DMS153 treated with DMSO at 0.1 percent for 48 hours (cell line): Measurements from ENCODE around the gene KIF24.
"Not testable (repeated sequence)": the region's sequence is repeated elsewhere in the genome, so short reads cannot be mapped to it uniquely, and the experiment has no call there.

Experiments used
- DNase-seq: peaks from one replicate; lab custom pipeline; 2025; ENCODE audit not compliant: unreplicated experiment; lab: John Stamatoyannopoulos, UW

The KIF24 gene

DNA sequence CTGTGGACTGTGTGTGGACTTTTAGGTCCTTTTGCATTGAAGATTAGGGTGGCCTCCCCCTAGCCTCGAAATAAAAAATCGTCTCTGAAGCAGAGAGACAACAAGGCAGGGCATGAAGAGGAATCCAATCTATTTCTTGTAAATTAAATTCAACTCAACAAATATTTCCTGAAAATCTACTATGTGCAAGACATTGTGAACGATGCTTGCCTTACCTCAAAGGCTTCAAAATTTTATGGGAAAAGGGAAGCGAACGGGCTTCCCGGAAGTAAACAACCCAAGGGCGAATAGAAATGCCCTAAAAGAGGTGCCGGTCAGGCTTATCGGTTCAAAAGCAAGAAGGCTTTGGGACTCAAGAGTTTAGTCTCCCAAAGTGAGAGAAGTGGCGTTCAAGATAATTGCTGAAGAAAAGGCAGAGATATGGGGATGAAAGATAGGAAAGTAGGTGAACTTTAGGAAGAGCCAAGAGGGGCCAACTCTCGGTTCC is 525 bp downstream of the KIF24 start:
- no peak for DNase-seq

DNA sequence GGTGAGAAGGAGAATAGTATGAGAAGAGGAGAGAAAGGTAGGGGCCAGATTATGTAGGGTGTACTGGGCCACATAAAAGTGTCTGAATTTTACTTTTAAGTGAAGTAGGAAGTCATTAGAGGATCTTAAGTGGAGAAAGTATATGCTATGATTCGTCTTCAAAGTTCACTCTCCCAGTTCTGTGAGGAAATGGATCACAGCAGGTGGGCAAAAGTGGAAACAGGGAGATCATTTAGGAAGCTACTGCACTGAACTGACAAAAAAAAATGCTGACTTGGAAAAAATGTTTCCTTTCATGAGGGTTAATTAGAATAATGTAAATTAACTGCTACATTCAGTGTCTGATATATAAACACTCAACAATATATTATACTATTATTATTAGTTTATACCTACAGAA is 2.4 kb downstream of the KIF24 start:
- no peak for DNase-seq

DNA sequence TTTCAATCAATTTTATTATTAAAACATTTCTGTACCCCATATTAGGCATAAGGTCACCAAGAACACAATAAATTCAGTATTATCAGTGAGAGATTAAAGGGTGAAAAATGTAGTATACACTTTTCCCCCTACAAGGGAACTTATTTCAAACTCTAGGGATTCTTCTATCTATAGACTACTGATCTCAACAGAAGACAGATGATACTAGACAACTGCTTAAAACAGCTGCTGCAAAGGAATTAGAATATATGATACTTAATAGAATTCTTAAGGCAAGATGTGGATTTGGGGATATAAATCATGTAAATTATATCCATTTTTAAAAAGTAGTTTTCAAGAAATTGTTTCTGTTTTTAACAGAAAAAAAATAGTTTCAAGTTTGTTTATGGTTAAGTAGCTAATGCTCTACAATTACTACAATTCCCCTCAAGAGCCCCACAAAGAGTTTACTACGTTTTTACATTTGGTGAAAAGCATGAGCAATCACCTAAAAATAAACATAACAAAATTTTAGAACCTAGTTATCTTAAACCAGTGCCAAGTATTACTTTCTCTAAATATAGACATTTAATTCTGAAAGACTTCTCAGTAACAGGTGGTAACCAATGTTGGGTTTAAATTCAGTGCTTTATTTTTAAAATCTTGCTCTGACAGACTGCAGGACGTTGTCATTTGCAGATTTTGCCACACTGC is 6.0 kb downstream of the KIF24 start:
- DNase-seq = no peak

DNA sequence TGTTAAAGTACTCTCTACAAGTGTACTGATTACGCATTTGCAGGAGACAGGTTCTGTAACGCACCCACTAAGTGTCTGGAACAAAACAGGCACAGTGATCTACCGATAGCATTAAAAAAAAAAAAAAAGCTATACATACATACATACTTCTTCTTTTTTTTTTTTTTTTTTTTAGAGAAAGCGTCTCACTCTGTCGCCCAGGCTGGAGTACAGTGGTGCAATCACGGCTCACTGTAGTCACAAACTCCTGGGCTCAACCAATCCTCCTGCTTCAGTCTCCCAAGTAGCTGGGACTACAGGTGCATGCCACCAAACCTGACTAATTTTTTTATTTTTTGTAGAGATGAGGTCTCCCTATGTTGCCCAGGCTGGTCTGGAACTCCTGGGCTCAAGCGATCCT is 7.6 kb downstream of the KIF24 start:
- no peak for DNase-seq

DNA sequence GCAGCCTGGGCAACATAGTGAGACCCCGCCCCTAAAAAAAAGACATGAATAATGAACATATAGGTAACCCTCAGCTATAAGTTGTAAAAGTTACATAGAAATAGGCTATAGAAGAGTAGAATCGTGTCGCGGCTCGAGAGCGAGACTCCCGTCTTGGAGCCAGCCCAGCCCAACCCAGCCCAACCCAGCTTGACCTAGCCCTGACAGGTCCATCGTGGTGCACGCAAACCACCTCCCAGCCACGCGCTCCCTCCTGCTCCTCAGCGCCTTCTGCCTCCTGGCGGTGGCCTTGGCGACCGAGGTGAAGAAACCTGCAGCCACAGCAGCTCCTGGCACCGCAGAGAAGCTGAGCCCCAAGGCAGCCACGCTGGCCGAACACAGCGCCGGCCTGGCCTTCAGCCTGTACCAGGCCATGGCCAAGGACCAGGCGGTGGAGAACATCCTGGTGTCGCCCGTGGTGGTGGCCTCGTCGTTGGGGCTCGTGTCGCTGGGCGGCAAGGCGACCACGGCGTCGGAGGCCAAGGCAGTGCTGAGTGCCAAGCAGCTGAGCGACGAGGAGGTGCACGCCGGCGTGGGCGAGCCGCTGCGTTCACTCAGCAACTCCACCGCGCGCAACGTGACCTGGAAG is 10.8 kb downstream of the KIF24 start:
- no peak for DNase-seq

DNA sequence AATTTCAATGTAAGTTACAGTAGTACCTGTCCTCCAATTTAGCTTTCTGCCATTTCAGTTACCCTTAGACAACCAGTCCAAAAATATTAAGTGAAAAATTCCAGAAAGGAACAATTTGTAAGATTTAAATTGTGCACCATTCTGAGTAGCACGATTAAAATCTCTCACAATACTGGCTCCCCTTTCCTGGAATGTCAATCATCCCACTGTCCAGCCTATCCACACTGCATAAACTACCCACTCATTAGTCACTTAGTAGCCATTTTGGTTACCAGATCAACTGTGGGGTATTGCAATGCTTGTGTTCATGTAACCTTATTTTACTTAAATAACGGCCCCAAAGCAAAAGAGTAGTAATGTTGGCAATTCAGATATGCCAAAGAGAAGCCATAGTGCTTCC is 11.6 kb downstream of the KIF24 start:
- DNase-seq = no peak

DNA sequence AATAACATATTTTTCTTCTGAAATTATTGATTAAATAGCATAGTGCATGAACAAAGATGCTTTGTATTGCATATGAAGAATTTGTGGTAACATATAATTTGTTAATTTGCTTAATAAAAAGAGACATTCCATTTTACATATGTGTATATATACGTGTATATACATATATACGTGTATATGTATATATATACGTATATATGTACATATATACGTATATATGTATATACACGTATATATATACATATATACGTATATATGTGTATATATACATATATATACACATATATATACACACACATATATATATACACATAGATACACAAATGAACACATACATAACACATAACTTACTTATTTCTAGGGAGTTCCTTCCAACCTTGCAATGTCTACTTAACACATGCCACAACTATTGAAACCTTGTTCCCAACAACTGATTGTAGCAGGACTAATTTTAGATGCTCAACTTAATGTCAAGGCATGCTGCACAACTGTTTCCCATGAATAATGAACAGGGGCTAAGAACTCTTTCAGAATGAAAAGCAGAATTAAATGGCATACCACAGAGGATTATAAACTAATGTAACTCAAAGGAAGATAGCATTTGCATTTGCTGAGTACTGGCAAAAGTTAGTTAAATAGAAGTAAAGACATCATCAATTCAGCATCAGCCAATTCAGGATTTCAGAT is 17.4 kb downstream of the KIF24 start:
- DNase-seq = no peak

DNA sequence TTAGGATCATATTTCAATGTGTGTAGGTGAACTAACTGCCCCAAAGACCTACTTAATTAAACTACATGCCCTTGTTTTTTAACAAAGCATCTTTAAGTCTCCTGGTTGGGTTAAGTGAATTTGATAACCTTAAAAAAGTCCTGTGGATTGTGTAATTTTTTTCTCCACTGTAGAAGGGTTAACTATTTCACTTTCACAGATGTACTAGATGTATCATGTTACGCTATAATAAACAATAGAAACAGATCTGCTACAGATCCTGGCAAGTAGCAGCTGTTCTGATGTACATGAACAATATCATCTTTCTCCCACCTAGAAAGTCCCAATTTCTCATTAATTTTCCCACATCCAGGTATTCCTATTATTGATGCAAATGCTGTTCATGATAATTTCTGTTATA is 18.9 kb downstream of the KIF24 start:
- peak; percentile 7 for DNase-seq

DNA sequence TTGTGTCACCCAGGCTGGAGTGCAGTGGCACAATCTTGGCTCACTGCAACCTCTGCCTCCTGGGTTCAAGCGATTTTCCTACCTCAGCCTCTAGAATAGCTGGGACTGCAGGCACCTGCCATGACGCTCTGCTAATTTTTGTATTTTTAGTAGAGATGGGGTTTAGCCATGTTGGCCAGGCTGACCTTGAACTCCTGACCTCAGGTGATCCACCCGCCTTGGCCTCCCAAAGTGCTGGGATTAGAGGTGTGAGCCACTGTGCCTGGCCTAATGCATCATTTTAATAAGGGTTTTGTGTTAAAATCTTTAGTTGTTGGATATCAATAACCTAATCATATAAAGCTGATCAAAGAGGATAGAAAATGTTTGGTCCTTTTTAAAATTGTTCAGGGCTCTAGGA is 20.8 kb downstream of the KIF24 start:
- DNase-seq = not testable (repeated sequence)

DNA sequence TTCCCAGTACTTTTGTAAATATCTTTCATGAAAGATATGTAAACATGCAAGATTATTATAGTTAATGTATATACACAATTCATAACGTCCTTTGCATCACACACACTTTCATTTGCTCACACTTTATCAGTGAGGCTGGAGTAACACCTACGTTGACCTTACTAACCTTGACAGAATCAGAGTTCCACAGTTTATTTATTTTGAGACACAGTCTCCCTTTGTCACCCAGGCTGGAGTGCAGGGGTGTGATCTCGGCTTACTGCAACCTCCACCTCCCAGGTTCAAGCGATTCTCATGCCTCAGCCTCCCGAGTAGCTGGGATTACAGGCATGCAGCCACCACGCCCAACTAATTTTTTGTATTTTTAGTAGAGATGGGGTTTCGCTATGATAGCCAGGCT is 28.0 kb downstream of the KIF24 start:
- DNase-seq = not testable (repeated sequence)

DNA sequence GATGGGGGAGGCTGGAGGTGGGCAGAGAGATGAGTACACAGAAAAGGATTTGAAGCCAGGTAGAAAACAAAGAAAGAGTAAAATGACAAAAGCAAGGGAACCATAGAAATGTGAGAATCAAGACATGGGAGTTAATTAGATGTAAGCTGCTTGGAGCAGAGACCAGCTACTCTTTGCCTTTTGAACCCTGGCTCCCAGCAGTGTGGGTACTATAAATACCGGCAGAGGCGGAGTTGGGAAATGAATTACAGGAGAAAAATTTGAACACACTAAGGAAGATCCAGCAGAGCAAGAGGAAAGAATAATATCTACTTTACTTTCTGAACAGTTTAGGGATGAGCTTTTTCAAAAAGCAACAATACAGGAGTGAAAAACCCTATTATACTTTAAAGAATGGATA is 36.5 kb downstream of the KIF24 start:
- no peak for DNase-seq

DNA sequence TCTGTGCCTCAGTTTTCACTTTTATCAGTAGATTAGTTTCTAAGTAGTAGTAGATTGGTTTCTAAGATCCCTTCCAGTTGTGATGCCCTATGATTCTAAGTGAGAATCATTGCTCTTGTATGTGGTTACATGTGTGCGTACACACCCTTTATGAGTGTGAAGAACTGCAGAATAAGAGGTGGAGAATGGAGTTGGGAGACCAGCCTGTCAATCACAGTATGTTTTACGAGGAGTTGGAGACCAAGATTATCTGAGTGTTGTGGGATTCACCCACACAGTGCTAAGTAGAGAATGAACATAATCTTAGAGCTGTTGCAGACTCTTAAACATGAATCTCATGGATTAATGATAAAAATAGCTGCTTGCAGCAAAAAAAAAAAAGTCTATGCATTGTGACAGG is 37.6 kb downstream of the KIF24 start:
- no peak for DNase-seq

DNA sequence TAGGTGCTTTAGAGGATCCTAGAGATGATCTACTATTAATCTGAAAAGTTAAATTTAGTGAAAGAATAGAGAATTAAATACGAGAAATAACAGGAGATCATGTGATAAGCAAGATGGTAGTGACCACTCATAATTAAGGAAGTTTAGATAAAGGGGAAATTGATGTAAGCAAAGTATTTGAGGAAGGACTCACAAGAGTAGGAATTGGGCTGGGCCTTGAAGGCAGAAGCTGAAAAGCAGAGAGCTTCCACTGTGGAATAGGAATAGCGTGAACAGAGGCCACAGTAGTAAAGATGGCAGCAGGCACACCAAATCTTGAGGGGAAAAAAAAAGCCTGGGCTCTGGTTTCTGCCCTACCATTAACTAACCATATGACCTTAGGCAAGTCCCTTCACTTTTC is 38.0 kb downstream of the KIF24 start:
- no peak for DNase-seq

DNA sequence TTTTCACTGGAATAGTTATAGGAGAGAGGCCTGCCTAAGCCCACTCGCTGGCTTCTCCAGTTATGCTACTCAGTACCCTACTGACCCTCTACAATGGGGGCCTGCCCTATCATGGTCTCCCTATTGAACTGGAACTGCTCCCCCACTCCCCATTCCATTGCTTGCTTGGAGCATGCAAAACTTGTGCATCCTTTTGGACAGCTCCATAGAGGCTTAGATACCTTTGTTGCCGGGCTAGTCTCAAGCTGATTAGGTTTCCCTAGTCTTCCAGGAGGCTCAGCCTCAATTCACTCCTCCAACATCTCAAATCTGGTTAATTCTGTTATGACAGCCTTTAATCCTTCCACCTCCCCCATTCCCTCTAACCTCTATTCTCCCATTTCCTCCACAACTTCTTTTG is 39.9 kb downstream of the KIF24 start:
- DNase-seq = no peak

DNA sequence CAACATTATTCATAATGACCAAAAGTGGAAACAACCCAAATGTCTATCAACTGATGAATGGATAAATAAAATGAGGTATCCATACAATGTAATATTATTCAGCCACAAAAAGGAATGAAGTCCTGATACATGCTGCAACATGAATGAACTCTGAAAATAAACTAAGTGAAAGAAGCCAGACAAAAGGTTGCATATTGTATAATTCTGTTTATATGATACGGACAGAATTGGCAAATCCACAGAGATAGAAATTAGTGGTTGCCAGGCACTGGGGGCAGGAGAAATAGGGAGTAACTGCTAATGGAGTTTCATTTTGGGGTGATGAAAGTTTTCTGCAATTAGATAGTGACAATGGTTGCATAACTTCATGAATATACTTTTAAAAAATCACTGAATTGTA is 47.0 kb downstream of the KIF24 start:
- DNase-seq = no peak

DNA sequence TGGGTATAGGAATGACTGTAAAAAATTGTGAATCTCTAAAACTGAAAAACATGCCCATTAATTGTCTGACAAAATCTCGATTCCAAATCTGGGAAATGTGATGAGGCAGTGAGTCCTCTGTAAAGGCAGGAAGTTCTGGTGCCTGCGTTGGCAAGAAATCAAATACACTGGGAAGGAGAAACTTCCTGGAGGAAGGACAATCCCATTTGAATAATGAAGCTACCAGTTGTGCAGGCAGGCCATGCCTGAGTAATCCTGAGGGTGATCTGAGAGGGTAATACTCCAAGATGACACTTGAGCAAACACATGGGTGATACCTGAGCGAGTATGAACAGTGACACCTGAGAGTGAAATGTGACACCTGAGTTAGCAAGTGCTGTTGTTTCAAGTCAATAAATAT is 49.7 kb downstream of the KIF24 start:
- peak; percentile 19 for DNase-seq
